HPDE6-E6E7 (cell line): ENCODE measurements around the gene MME.

ENCODE experiments used
- DNase-seq: peaks from one replicate; pipeline ENCODE4 v3.0.0; 2011; ENCODE audit warnings: missing footprints; ENCODE audit errors: extremely low spot score

The MME gene

DNA sequence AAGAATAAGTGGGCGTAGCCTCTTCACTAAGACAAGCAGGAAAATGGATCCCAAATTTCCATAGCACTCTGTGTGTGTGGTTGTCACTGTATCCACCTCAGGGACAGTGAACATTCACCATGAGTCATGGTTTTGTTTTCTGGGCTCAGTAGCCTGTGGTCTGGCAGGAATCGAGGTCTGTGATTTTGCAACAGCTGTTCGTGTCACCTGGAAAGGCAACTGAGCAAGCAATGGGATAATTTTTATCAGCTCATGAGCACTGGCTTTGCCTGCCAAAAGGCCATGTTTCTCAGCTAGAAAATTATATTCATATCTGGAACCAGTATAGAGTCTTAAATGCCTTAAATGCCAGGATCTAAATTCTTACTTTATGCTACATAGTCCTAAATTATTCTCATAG, 152.5 kb downstream of the MME start:
- peak; percentile 69 for DNase-seq

DNA sequence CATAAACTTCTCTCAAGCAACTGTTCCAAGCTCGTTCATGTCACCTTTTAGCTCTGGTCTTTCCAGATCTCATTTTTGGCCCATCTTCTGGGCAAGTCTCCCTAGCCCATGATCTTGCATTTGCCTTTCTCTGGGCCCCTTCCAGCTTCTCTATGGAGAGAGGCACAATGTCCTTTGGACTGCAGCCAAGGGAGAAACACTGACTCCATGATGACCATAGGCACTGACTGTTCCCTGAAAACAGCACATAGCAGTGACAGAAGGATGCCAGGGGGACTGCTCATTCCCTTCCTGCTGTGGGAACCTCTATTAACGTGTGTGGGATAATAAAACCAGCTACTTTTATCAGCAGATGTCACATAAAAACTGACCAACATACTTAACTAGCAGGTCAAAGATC, 153.1 kb downstream of the MME start:
- DNase-seq, result peak; percentile 13
